HFFc6 (cell line): Measurements from ENCODE around the gene SH3RF3. TPM values are rescaled to one million over a fixed set of nuclear protein-coding genes. Genes with fewer than 3 reads are reported as not detected.

Source experiments
- DNase-seq: peaks from one replicate; pipeline ENCODE4 v3.0.0-alpha.2; 2018
- H3K27ac Mint-ChIP-seq: 2 replicates; pipeline ENCODE4 v1.8.0; 2020; ENCODE audit warnings: mild to moderate bottlenecking, mixed read lengths
- H3K27me3 Mint-ChIP-seq: 2 replicates; pipeline ENCODE4 v1.8.0; 2021; ENCODE audit warnings: mild to moderate bottlenecking, moderate library complexity, mixed read lengths; ENCODE audit not compliant: insufficient read depth
- H3K36me3 Mint-ChIP-seq: 2 replicates; pipeline ENCODE4 v1.8.0; 2021; ENCODE audit warnings: low read depth, mixed read lengths
- H3K4me1 Mint-ChIP-seq: 2 replicates; pipeline ENCODE4 v1.8.0; 2020; ENCODE audit warnings: low read depth, mixed read lengths
- H3K4me3 Mint-ChIP-seq: 2 replicates; pipeline ENCODE4 v1.8.0; 2020; ENCODE audit warnings: mild to moderate bottlenecking, moderate library complexity, mixed read lengths
- H3K9me3 Mint-ChIP-seq: 2 replicates; pipeline ENCODE4 v1.8.0; 2020; ENCODE audit warnings: mild to moderate bottlenecking, mixed read lengths
- CTCF ChIP-seq: fragments of 200-600 bp; sonication (generic); IDR thresholded peaks from 2 replicates; pipeline ENCODE4 v1.5.0; 2021; ENCODE audit warnings: antibody characterized with exemption, mild to moderate bottlenecking
- total RNA-seq, 6 experiments: library from RNA; stranded (reverse); fragmentation: NEBNext Ultra II Directional; extraction: Animal tissue kit (Norgen Biotek cat#: 25700); gene quantifications; 2 replicates in 1 of 6; 3 replicates in 5 of 6; pipeline ENCODE4 v1.2.3, GENCODE V29; 2021

SH3RF3 gene
- total RNA-seq, 6 experiments from 2014 or later = 2.4 to 4.4 (median 3.7) TPM

GRCh38 chr2:109433926-109434325 lies 304.9 kb downstream of the SH3RF3 start:
- H3K4me1 Mint-ChIP-seq = peaks cover 18% of the 10 kb centered on the region
- no peaks in the 10 kb centered on the region for H3K9me3 Mint-ChIP-seq
- no peak overlapping the region for H3K4me3 Mint-ChIP-seq
- 0 out of 2 replicates have a peak, but pooled peaks cover 3% of the 10 kb centered on the region for H3K36me3 Mint-ChIP-seq
- TF ChIP-seq CTCF = no peak
- peaks cover 13% of the 10 kb centered on the region for H3K27me3 Mint-ChIP-seq
- DNase-seq = no peak
- H3K27ac Mint-ChIP-seq = no peak overlapping the region

GRCh38 chr2:109434351-109434750 lies 305.3 kb downstream of the SH3RF3 start:
- no peak overlapping the region for H3K27ac Mint-ChIP-seq
- 0 out of 2 replicates have a peak, but pooled peaks cover 3% of the 10 kb centered on the region for H3K36me3 Mint-ChIP-seq
- H3K27me3 Mint-ChIP-seq = peaks cover 13% of the 10 kb centered on the region
- no peak for TF ChIP-seq CTCF
- no peak overlapping the region for H3K4me3 Mint-ChIP-seq
- H3K4me1 Mint-ChIP-seq = peaks cover 18% of the 10 kb centered on the region
- no peak for DNase-seq
- H3K9me3 Mint-ChIP-seq = no peaks in the 10 kb centered on the region

GRCh38 chr2:109435066-109435690 lies 306.2 kb downstream of the SH3RF3 start:
- no peak for DNase-seq
- H3K36me3 Mint-ChIP-seq = peaks cover 10% of the 10 kb centered on the region
- no peak overlapping the region for H3K4me3 Mint-ChIP-seq
- no peak overlapping the region for H3K27ac Mint-ChIP-seq
- peaks cover 14% of the 10 kb centered on the region for H3K27me3 Mint-ChIP-seq
- peaks cover 25% of the 10 kb centered on the region for H3K4me1 Mint-ChIP-seq
- TF ChIP-seq CTCF = no peak
- no peaks in the 10 kb centered on the region for H3K9me3 Mint-ChIP-seq

- Mint-ChIP-seq H3K4me1 (peaks cover 25% of the 10 kb centered on the region), H3K36me3 (peaks cover 18% of the 10 kb centered on the region), H3K27me3 (peaks cover 12% of the 10 kb centered on the region), H3K4me3 (no peak overlapping the region), H3K9me3 (peaks cover 8% of the 10 kb centered on the region), H3K27ac (no peak overlapping the region)
- TF ChIP-seq CTCF = no peak
- DNase-seq = no peak
Measured at GRCh38 chr2:109435901-109436598, 307.0 kb downstream of the SH3RF3 start.

GRCh38 chr2:109436610-109437225 lies 307.7 kb downstream of the SH3RF3 start:
- Mint-ChIP-seq H3K36me3 (peaks cover 25% of the 10 kb centered on the region), H3K27me3 (peaks cover 12% of the 10 kb centered on the region), H3K4me1 (peaks cover 25% of the 10 kb centered on the region), H3K4me3 (no peak overlapping the region), H3K9me3 (peaks cover 14% of the 10 kb centered on the region), H3K27ac (no peak overlapping the region)
- no peak for TF ChIP-seq CTCF
- no peak for DNase-seq
